Type B pancreatic cell (in vitro differentiated cells): Measurements from ENCODE around the gene GLIPR2. TPM values are rescaled to one million over a fixed set of nuclear protein-coding genes. Genes with fewer than 3 reads are reported as not detected.
"Not testable (repeated sequence)": the region's sequence is repeated elsewhere in the genome, so short reads cannot be mapped to it uniquely, and the experiment has no call there.

Source experiments
- DNase-seq: peaks from one replicate; pipeline ENCODE4 v3.0.0; 2021; ENCODE audit warnings: mixed read lengths; ENCODE audit not compliant: unreplicated experiment; ENCODE audit errors: extremely low spot score
- H3K27ac Mint-ChIP-seq: 2 replicates; pipeline ENCODE4 v1.8.0; 2021; ENCODE audit warnings: mild to moderate bottlenecking, mixed read lengths
- H3K27me3 Mint-ChIP-seq: 2 replicates; pipeline ENCODE4 v1.8.0; 2021; ENCODE audit warnings: mixed read lengths
- H3K36me3 Mint-ChIP-seq: 2 replicates; pipeline ENCODE4 v1.8.0; 2021; ENCODE audit warnings: mixed read lengths
- H3K4me1 Mint-ChIP-seq: one replicate; pipeline ENCODE4 v1.8.0; 2021; ENCODE audit warnings: mixed read lengths; ENCODE audit not compliant: unreplicated experiment
- H3K4me3 Mint-ChIP-seq: 2 replicates; pipeline ENCODE4 v1.8.0; 2021; ENCODE audit warnings: mild to moderate bottlenecking, mixed read lengths
- H3K9me3 Mint-ChIP-seq: 2 replicates; pipeline ENCODE4 v1.8.0; 2021; ENCODE audit warnings: mixed read lengths
- total RNA-seq: library from RNA; stranded (reverse); gene quantifications from 2 replicates; pipeline ENCODE4 v1.2.1, GENCODE V29; 2021; ENCODE audit warnings: low replicate concordance
- TF ChIP-seq, protein P1 (sequence below): fragments of 200-600 bp; sonication (generic); conservative IDR thresholded peaks from 2 replicates; pipeline ENCODE4 v1.5.0; 2021; ENCODE audit warnings: antibody characterized with exemption, mild to moderate bottlenecking

The GLIPR2 gene
- total RNA-seq, 1 donor from 2014 or later = 17.8 TPM

DNA sequence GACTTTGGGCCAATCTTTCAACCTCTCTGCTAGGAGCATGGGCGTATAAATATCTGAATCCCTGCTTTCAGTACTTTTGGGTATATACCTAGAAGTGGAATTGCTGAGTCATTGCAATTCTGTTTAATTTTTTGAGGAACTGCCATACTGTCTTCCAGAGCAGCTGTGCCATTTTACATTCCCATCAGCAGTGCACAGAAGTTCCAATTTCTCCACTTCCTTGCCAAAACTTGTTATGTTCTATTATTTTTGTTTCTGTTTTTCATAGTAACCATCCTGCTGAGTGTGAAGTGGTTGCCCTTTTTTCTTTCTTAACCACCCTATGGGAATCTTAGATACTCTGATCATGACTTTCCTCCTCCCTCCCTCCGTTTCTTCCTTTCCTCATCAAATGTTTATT, 21.6 kb downstream of the GLIPR2 start:
- H3K9me3 Mint-ChIP-seq = peaks cover 5% of the 10 kb centered on the region
- H3K4me3 Mint-ChIP-seq = no peak overlapping the region
- H3K36me3 Mint-ChIP-seq = peaks cover 6% of the 10 kb centered on the region
- H3K27me3 Mint-ChIP-seq = no peaks in the 10 kb centered on the region
- DNase-seq = no peak
- TF ChIP-seq, protein P1, sequence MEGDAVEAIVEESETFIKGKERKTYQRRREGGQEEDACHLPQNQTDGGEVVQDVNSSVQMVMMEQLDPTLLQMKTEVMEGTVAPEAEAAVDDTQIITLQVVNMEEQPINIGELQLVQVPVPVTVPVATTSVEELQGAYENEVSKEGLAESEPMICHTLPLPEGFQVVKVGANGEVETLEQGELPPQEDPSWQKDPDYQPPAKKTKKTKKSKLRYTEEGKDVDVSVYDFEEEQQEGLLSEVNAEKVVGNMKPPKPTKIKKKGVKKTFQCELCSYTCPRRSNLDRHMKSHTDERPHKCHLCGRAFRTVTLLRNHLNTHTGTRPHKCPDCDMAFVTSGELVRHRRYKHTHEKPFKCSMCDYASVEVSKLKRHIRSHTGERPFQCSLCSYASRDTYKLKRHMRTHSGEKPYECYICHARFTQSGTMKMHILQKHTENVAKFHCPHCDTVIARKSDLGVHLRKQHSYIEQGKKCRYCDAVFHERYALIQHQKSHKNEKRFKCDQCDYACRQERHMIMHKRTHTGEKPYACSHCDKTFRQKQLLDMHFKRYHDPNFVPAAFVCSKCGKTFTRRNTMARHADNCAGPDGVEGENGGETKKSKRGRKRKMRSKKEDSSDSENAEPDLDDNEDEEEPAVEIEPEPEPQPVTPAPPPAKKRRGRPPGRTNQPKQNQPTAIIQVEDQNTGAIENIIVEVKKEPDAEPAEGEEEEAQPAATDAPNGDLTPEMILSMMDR = no peak
- peaks cover 27% of the 10 kb centered on the region for H3K4me1 Mint-ChIP-seq
- no peak overlapping the region for H3K27ac Mint-ChIP-seq

DNA sequence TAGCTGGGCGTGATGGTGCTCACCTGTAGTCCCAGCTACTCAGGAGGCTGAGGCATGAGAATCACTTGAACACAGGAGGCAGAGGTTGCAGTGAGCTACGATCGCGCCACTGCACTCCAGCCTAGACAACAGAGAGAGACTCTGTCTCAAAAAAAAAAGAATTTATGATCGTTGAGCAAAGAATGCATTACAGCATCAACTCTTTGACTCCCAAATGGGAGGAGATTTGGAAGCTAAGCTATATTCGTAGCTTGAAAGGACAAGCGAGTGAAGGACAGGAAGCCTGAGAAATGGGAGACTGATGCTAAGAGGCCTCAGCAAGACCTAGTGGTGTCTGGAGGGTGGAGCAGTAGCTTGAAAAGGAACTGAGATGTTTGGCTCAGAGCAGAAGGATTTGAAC, 22.4 kb downstream of the GLIPR2 start:
- Mint-ChIP-seq H3K4me1 (peaks cover 32% of the 10 kb centered on the region), H3K27me3 (peaks cover under 1% of the 10 kb centered on the region), H3K27ac (no peak overlapping the region), H3K9me3 (peaks cover 5% of the 10 kb centered on the region), H3K4me3 (no peak overlapping the region), H3K36me3 (peaks cover 6% of the 10 kb centered on the region)
- TF ChIP-seq, protein P1 = no peak
- no peak for DNase-seq

DNA sequence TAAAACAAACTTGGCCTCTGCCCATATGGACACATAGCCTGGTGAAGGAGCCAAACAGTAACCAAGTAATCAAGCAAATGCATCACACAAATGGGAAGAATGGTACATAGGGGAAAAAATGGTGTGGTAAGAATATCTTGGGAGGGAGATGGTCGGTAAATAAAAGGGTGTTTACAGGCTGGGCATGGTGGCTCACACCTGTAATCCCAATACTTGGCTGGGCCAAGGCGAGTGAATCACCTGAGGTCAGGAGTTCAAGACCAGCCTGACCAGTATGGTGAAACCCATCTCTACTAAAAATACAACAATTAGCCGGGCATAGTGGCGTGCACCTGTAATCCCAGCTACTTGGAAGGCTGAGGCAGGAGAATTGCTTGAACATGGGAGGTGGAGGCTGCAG, 23.0 kb downstream of the GLIPR2 start:
- H3K27ac Mint-ChIP-seq, H3K27me3 Mint-ChIP-seq, H3K36me3 Mint-ChIP-seq, DNase-seq, H3K4me3 Mint-ChIP-seq, H3K9me3 Mint-ChIP-seq: not testable (repeated sequence)
- H3K4me1 Mint-ChIP-seq = peaks cover 31% of the 10 kb centered on the region

DNA sequence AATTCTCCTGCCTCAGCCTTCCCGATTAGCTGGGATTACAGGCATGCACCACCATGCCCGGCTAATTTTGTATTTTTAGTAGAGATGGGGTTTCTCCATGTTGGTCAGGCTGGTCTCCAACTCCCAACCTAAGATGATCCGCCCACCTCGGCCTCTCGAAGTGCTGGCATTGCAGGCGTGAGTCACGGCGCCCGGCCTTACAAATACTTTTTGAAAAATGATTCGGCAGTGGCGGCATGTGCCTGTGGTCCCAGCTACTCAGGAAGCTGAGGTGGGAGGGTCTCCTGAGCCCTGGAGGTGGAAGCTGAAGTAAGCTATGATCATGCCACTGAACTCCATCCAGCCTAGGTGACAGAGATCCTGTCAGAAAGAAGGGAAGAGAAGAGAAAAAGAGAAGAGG, 23.6 kb downstream of the GLIPR2 start:
- H3K4me3 Mint-ChIP-seq, DNase-seq, H3K27ac Mint-ChIP-seq, H3K27me3 Mint-ChIP-seq, H3K36me3 Mint-ChIP-seq, H3K9me3 Mint-ChIP-seq: not testable (repeated sequence)
- peaks cover 32% of the 10 kb centered on the region for H3K4me1 Mint-ChIP-seq

DNA sequence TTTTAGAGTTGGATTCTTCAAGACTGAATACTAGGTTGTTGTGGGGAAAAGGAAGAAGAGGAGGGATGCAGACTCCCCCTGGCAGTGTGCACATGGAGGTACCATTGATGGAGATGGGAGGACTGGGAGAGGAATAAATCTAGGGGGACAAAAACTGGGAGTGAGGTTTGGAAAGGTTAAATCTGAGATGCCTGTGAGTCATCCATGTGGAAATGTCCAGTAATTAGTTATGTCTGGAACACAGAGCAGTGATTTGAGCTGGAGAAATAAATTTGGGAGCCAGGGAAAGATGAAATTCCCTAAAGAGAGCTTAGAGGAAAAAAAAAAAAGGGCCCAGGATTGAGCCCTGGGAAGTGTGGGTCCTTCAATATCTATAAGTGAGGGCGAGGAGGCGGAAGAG, 24.7 kb downstream of the GLIPR2 start:
- no peak for DNase-seq
- H3K27me3 Mint-ChIP-seq = peaks cover 7% of the 10 kb centered on the region
- H3K36me3 Mint-ChIP-seq = peaks cover 6% of the 10 kb centered on the region
- H3K4me1 Mint-ChIP-seq = peaks cover 34% of the 10 kb centered on the region
- peak overlapping the region; percentile 42 for H3K27ac Mint-ChIP-seq
- H3K9me3 Mint-ChIP-seq = peaks cover 5% of the 10 kb centered on the region
- peak overlapping the region; percentile 19 for H3K4me3 Mint-ChIP-seq
- TF ChIP-seq, protein P1 = no peak

DNA sequence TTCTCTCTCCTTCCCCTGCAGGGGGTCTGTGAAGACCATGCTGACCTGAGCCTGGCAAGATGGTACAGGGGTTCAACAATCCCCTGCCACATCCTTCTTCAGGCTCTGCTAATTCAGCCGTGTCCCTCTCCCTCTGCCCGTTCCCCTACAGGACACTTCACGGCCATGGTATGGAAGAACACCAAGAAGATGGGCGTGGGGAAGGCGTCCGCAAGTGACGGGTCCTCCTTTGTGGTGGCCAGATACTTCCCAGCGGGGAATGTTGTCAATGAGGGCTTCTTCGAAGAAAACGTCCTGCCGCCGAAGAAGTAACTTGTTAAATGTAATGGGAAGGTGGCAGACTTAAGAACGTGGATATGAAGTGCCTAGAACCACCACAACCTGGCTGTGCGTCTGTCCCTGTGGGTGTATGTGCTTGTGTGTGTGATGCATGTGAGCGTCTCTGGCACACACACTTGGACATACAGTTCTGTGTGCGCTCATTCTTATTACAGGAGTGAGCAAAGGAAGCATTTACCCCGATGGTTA, 25.7 kb downstream of the GLIPR2 start:
- peak overlapping the region; percentile 88 for H3K27ac Mint-ChIP-seq
- H3K4me3 Mint-ChIP-seq = peak overlapping the region; percentile 35
- H3K36me3 Mint-ChIP-seq = peaks cover 6% of the 10 kb centered on the region
- TF ChIP-seq, protein P1 = no peak
- peaks cover 5% of the 10 kb centered on the region for H3K9me3 Mint-ChIP-seq
- no peak for DNase-seq
- peaks cover 39% of the 10 kb centered on the region for H3K4me1 Mint-ChIP-seq
- peaks cover 10% of the 10 kb centered on the region for H3K27me3 Mint-ChIP-seq
